NT2/D1 (cell line): Measurements from ENCODE around the gene TTLL11.

ENCODE experiments used
- SUZ12 ChIP-seq: IDR thresholded peaks from 2 replicates; pipeline ENCODE4 v1.6.1; 2011; ENCODE audit not compliant: insufficient read length, insufficient read depth; ENCODE audit errors: extremely low read depth
- YY1 ChIP-seq: IDR thresholded peaks from 2 replicates; pipeline ENCODE4 v1.6.1; 2011; ENCODE audit not compliant: insufficient read length, insufficient read depth
- ZNF274 ChIP-seq: IDR thresholded peaks from 2 replicates; pipeline ENCODE4 v1.6.1; 2011; ENCODE audit warnings: mild to moderate bottlenecking, low read depth, low read length

DNA sequence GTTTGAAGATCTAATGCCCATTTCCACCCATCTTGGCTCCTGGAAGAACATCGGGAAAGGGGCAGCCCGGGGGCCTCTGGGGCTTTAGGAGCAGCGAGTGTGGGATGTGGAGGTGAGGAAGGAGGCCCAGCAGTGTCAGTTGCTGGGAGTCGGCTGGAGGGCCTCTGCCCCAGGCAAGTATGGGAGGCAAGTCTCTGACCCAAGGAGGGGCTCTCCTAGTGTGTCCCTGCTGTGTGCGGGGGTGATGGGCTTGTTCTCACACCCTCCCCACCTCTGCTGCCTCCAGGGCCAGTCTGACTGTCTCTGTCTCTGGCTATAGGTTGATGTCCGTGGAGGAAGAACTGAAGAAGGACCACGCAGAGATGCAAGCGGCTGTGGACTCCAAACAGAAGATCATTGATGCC is 312.0 kb downstream of the TTLL11 start:
- TF ChIP-seq SUZ12 (no peak), ZNF274 (no peak), YY1 (no peak)
